ENCODE measurements around the gene MASP1.

Gene MASP1

GRCh38 chr3:187212196-187212545 lies 79.4 kb downstream of the MASP1 start:
- no peak for TF ChIP-seq CREB1 (IDR thresholded peaks at IDR 0.05; ENCODE audit: low read depth)
- TF ChIP-seq YY1 (IDR thresholded peaks at IDR 0.05; ENCODE audit: low read depth), result no peak
- TF ChIP-seq, protein P1, sequence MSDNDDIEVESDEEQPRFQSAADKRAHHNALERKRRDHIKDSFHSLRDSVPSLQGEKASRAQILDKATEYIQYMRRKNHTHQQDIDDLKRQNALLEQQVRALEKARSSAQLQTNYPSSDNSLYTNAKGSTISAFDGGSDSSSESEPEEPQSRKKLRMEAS (IDR thresholded peaks at IDR 0.05), result no peak
- no peak for TF ChIP-seq TAF1 (IDR thresholded peaks at IDR 0.05; ENCODE audit: low read depth)
- no peak for TF ChIP-seq FOXM1 (IDR thresholded peaks at IDR 0.05; ENCODE audit: borderline replicate concordance, low read depth)
- TF ChIP-seq CEBPB (IDR thresholded peaks at IDR 0.05), result no peak
- no peak for TF ChIP-seq TCF12 (IDR thresholded peaks at IDR 0.05; ENCODE audit: low read depth)
- TF ChIP-seq REST (IDR thresholded peaks at IDR 0.05; ENCODE audit: low read depth), result no peak
- TF ChIP-seq TEAD4 (IDR thresholded peaks at IDR 0.05), result no peak
- no peak for TF ChIP-seq RAD21 (IDR thresholded peaks at IDR 0.05; ENCODE audit: low read depth)
- TF ChIP-seq, protein P2, sequence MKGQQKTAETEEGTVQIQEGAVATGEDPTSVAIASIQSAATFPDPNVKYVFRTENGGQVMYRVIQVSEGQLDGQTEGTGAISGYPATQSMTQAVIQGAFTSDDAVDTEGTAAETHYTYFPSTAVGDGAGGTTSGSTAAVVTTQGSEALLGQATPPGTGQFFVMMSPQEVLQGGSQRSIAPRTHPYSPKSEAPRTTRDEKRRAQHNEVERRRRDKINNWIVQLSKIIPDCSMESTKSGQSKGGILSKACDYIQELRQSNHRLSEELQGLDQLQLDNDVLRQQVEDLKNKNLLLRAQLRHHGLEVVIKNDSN (IDR thresholded peaks at IDR 0.05), result no peak
- no peak for TF ChIP-seq NFIC (IDR thresholded peaks at IDR 0.05)
- no peak for TF ChIP-seq EGR1 (IDR thresholded peaks at IDR 0.05)
- TF ChIP-seq ZBTB7A (IDR thresholded peaks at IDR 0.05; ENCODE audit: low read depth), result no peak

GRCh38 chr3:187211532-187212195 lies 79.9 kb downstream of the MASP1 start:
- TF ChIP-seq EGR1 (IDR thresholded peaks at IDR 0.05) (no peak), RAD21 (IDR thresholded peaks at IDR 0.05; ENCODE audit: low read depth) (no peak), EP300 (IDR thresholded peaks at IDR 0.05; ENCODE audit: borderline replicate concordance) (no peak), NFIC (IDR thresholded peaks at IDR 0.05) (no peak), YY1 (IDR thresholded peaks at IDR 0.05; ENCODE audit: low read depth) (no peak), REST (IDR thresholded peaks at IDR 0.05; ENCODE audit: low read depth) (no peak), ZBTB7A (IDR thresholded peaks at IDR 0.05; ENCODE audit: low read depth) (no peak), TAF1 (IDR thresholded peaks at IDR 0.05; ENCODE audit: low read depth) (no peak), CREB1 (IDR thresholded peaks at IDR 0.05; ENCODE audit: low read depth) (no peak), FOXM1 (IDR thresholded peaks at IDR 0.05; ENCODE audit: borderline replicate concordance, low read depth) (no peak), TCF12 (IDR thresholded peaks at IDR 0.05; ENCODE audit: low read depth) (no peak)

GRCh38 chr3:187210545-187211327 lies 80.8 kb downstream of the MASP1 start:
- TF ChIP-seq, protein P1 (IDR thresholded peaks at IDR 0.05), result no peak
- no peak for TF ChIP-seq EGR1 (IDR thresholded peaks at IDR 0.05)
- 0 out of 2 replicates have a peak, but pooled peaks have one; percentile 28 for TF ChIP-seq TEAD4 (IDR thresholded peaks at IDR 0.05)
- 0 out of 2 replicates have a peak, but pooled peaks have one; percentile 18 for TF ChIP-seq NFIC (IDR thresholded peaks at IDR 0.05)
- no peak for TF ChIP-seq REST (IDR thresholded peaks at IDR 0.05; ENCODE audit: low read depth)
- TF ChIP-seq TAF1 (IDR thresholded peaks at IDR 0.05; ENCODE audit: low read depth), result no peak

GRCh38 chr3:187210091-187210490 lies 81.4 kb downstream of the MASP1 start:
- TF ChIP-seq, protein P1 (IDR thresholded peaks at IDR 0.05), result no peak
- TF ChIP-seq EP300 (IDR thresholded peaks at IDR 0.05; ENCODE audit: borderline replicate concordance), result no peak
- no peak for TF ChIP-seq FOXM1 (IDR thresholded peaks at IDR 0.05; ENCODE audit: borderline replicate concordance, low read depth)
- no peak for TF ChIP-seq TEAD4 (IDR thresholded peaks at IDR 0.05)
- TF ChIP-seq RAD21 (IDR thresholded peaks at IDR 0.05; ENCODE audit: low read depth), result no peak
- no peak for TF ChIP-seq YY1 (IDR thresholded peaks at IDR 0.05; ENCODE audit: low read depth)
- TF ChIP-seq TCF12 (IDR thresholded peaks at IDR 0.05; ENCODE audit: low read depth), result no peak
- no peak for TF ChIP-seq ZBTB7A (IDR thresholded peaks at IDR 0.05; ENCODE audit: low read depth)
- TF ChIP-seq TAF1 (IDR thresholded peaks at IDR 0.05; ENCODE audit: low read depth), result no peak
